Loucy (cell line): ENCODE data around the gene APPL2.

Source experiments
- EZH2phosphoT487 ChIP-seq: fragments of 200-600 bp; IDR thresholded peaks from 2 replicates; pipeline ENCODE4 v1.6.1; 2018; ENCODE audit warnings: antibody characterized with exemption, mild to moderate bottlenecking, moderate library complexity, borderline replicate concordance
- TF ChIP-seq, protein P1 (sequence below): fragments of 200-600 bp; sonication (generic); conservative IDR thresholded peaks from 2 replicates; pipeline ENCODE4 v1.5.1; 2014; ENCODE audit warnings: mild to moderate bottlenecking, antibody characterized with exemption, low read length

DNA sequence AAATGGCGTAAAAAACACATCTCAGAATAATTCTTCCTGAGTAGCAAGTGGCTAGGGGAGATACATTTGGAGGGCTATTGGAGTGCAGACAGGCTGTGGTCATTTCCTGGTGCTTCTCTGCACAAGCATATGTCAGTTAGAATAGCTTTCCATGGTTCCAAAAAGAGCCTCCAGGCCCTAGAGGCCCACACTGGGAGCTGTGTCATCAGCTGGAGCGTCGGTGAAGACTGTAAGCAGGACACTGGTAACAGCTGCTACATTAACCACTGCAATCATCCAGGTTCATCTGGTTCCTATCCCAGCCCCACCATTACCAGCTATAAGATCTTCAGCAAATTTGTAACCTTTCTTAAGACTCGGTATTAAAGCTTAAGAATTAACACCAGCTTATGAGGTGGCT lies 31.7 kb upstream of the APPL2 start:
- TF ChIP-seq, protein P1, sequence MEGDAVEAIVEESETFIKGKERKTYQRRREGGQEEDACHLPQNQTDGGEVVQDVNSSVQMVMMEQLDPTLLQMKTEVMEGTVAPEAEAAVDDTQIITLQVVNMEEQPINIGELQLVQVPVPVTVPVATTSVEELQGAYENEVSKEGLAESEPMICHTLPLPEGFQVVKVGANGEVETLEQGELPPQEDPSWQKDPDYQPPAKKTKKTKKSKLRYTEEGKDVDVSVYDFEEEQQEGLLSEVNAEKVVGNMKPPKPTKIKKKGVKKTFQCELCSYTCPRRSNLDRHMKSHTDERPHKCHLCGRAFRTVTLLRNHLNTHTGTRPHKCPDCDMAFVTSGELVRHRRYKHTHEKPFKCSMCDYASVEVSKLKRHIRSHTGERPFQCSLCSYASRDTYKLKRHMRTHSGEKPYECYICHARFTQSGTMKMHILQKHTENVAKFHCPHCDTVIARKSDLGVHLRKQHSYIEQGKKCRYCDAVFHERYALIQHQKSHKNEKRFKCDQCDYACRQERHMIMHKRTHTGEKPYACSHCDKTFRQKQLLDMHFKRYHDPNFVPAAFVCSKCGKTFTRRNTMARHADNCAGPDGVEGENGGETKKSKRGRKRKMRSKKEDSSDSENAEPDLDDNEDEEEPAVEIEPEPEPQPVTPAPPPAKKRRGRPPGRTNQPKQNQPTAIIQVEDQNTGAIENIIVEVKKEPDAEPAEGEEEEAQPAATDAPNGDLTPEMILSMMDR = no peak
- TF ChIP-seq EZH2phosphoT487 = no peak
